A673 (cell line): ENCODE data around the gene IPO13. TPM values are rescaled to one million over a fixed set of nuclear protein-coding genes. Genes with fewer than 3 reads are reported as not detected.

Experiments
- BruUV-seq: library from RNA; stranded (reverse); fragments of 400-500 nt; replicated peaks from 2 replicates; lab custom pipeline; 2021; lab: Mats Ljungman, UMichigan
- CTCF ChIA-PET: fragments of 300-600 bp; sonication (Branson Sonifier 250); formaldehyde crosslinking; loops from one replicate; lab custom pipeline; 2022; ENCODE audit warnings: antibody characterized with exemption; lab: Charles Lee
- POLR2A ChIA-PET: fragments of 300-600 bp; sonication (Branson Sonifier 250); formaldehyde crosslinking; loops from one replicate; lab custom pipeline; 2022; ENCODE audit warnings: antibody characterized with exemption; ENCODE audit not compliant: low non-redundant PET; lab: Charles Lee
- DNase-seq: peaks from one replicate; pipeline ENCODE4 v3.0.0-alpha.2; 2015; ENCODE audit warnings: low spot score
- H3K27ac ChIP-seq: fragments of 200-600 bp; sonication (generic); 2 replicates; pipeline ENCODE4 v1.5.1; 2016; ENCODE audit warnings: mixed run types, low read depth, mild to moderate bottlenecking, mixed read lengths, antibody characterized with exemption, low read length; ENCODE audit not compliant: poor library complexity, severe bottlenecking
- H3K27me3 ChIP-seq: fragments of 200-600 bp; sonication (generic); replicated peaks from 2 replicates; pipeline ENCODE4 v1.6.1; 2017; ENCODE audit warnings: mixed run types, low read depth, mild to moderate bottlenecking, mixed read lengths, antibody characterized with exemption, low read length; ENCODE audit not compliant: insufficient read depth, poor library complexity
- H3K36me3 ChIP-seq: fragments of 200-600 bp; sonication (generic); 2 replicates; pipeline ENCODE4 v1.6.1; 2016; ENCODE audit warnings: mixed run types, mild to moderate bottlenecking, mixed read lengths, antibody characterized with exemption, low read length; ENCODE audit not compliant: insufficient read depth, poor library complexity, severe bottlenecking
- H3K4me1 ChIP-seq: fragments of 200-600 bp; sonication (generic); 2 replicates; pipeline ENCODE4 v1.6.1; 2017; ENCODE audit warnings: mixed run types, mild to moderate bottlenecking, mixed read lengths, antibody characterized with exemption, low read length; ENCODE audit not compliant: insufficient read depth, poor library complexity, severe bottlenecking
- H3K4me3 ChIP-seq: fragments of 200-600 bp; sonication (generic); 2 replicates; pipeline ENCODE4 v1.5.1; 2016; ENCODE audit warnings: low read depth, mixed run types, mild to moderate bottlenecking, mixed read lengths, low read length; ENCODE audit not compliant: poor library complexity, severe bottlenecking
- H3K9me3 ChIP-seq: fragments of 200-600 bp; sonication (generic); 2 replicates; pipeline ENCODE4 v1.6.1; 2016; ENCODE audit warnings: mixed run types, low read depth, mild to moderate bottlenecking, mixed read lengths, antibody characterized with exemption, low read length; ENCODE audit not compliant: poor library complexity, severe bottlenecking
- EZH2 ChIP-seq: fragments of 200-600 bp; sonication (generic); IDR thresholded peaks from 2 replicates; pipeline ENCODE4 v1.6.1; 2017; ENCODE audit warnings: borderline replicate concordance, low read depth, mild to moderate bottlenecking, mixed read lengths, antibody characterized with exemption, low read length; ENCODE audit not compliant: poor library complexity, severe bottlenecking
- intact Hi-C: fragments of 100-400 bp; cut with micrococcal nuclease; formaldehyde crosslinking; loops from one replicate; pipeline ENCODE4 v1.10.0; 2022; ENCODE audit not compliant: unreplicated experiment
- total RNA-seq: library from RNA; stranded (reverse); gene quantifications from 2 replicates; pipeline ENCODE4 v1.2.3, GENCODE V29; 2021
- TF ChIP-seq, protein P1 (sequence below): fragments of 300-800, 200-600 bp; sonication (generic); conservative IDR thresholded peaks from 2 replicates; pipeline ENCODE4 v1.5.1; 2017; ENCODE audit warnings: low read depth, mild to moderate bottlenecking, antibody characterized with exemption, low read length, moderate library complexity, mixed read lengths

Gene IPO13
- total RNA-seq, 1 experiment from 2014 or later, result 53.4 TPM

- peaks cover 34% of the 10 kb centered on the region for H3K36me3 ChIP-seq
- H3K27ac ChIP-seq, result peak overlapping the region; percentile 28
- H3K4me1 ChIP-seq, result peaks cover 15% of the 10 kb centered on the region
- H3K9me3 ChIP-seq, result no peaks in the 10 kb centered on the region
- H3K4me3 ChIP-seq, result no peak overlapping the region
- CTCF ChIA-PET, result no interaction called here
- intact Hi-C loops, result no loop called here
- BruUV-seq, result no TSS peak
- DNase-seq, result no peak
- POLR2A ChIA-PET, result no interaction called here
- TF ChIP-seq EZH2, result no peak
- TF ChIP-seq, protein P1, sequence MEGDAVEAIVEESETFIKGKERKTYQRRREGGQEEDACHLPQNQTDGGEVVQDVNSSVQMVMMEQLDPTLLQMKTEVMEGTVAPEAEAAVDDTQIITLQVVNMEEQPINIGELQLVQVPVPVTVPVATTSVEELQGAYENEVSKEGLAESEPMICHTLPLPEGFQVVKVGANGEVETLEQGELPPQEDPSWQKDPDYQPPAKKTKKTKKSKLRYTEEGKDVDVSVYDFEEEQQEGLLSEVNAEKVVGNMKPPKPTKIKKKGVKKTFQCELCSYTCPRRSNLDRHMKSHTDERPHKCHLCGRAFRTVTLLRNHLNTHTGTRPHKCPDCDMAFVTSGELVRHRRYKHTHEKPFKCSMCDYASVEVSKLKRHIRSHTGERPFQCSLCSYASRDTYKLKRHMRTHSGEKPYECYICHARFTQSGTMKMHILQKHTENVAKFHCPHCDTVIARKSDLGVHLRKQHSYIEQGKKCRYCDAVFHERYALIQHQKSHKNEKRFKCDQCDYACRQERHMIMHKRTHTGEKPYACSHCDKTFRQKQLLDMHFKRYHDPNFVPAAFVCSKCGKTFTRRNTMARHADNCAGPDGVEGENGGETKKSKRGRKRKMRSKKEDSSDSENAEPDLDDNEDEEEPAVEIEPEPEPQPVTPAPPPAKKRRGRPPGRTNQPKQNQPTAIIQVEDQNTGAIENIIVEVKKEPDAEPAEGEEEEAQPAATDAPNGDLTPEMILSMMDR, result no peak
- H3K27me3 ChIP-seq, result no peaks in the 10 kb centered on the region
These were observed 35.5 kb downstream of the IPO13 start for GRCh38 chr1:43982241-43982640.

DNA sequence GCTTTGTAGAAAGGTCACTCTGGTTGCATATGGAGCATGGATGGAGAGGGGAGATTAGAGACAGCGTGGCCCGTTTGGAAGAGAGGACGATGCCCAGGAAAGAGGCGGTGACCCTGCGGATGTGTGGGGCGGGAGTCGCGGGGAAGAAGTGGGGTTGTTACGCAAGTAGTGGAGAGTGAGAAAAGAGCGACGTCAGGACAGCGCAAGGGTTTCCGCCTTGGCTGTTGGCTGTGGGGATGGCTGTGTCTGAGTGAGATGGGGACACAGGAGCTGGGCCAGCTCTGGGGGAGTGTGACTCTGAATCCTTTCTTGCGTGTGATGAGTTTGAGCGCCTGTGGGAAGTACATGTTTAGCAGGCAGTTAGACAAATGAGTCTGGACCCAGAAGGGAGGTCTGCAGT lies 36.1 kb downstream of the IPO13 start:
- ChIA-PET CTCF (no interaction called here), POLR2A (no interaction called here)
- intact Hi-C loops, result no loop called here
- Histone ChIP-seq H3K4me1 (peaks cover 10% of the 10 kb centered on the region), H3K9me3 (no peaks in the 10 kb centered on the region), H3K4me3 (no peak overlapping the region), H3K27ac (no peak overlapping the region), H3K36me3 (peaks cover 30% of the 10 kb centered on the region), H3K27me3 (no peaks in the 10 kb centered on the region)
- BruUV-seq, result no TSS peak
- no peak for TF ChIP-seq EZH2
- TF ChIP-seq, protein P1, result no peak
- no peak for DNase-seq

- no peaks in the 10 kb centered on the region for H3K27me3 ChIP-seq
- H3K4me1 ChIP-seq, result peaks cover 4% of the 10 kb centered on the region
- no peak for TF ChIP-seq EZH2
- TF ChIP-seq, protein P1, result no peak
- POLR2A ChIA-PET, result interaction anchor here (0.6 kb wide), 1 partner anchor 47 kb away, joined by 6 read pairs; no protein-coding TSS in a partner anchor
- DNase-seq, result no peak
- no peaks in the 10 kb centered on the region for H3K9me3 ChIP-seq
- intact Hi-C loops, result no loop called here
- CTCF ChIA-PET, result interaction anchor here (0.5 kb wide), 1 partner anchor 216 kb away, joined by 4 read pairs; no protein-coding TSS in a partner anchor
- no peak overlapping the region for H3K4me3 ChIP-seq
- BruUV-seq, result no TSS peak
- H3K36me3 ChIP-seq, result peaks cover 30% of the 10 kb centered on the region
- H3K27ac ChIP-seq, result no peak overlapping the region
These were observed 36.6 kb downstream of the IPO13 start for GRCh38 chr1:43983253-43983899.
